HG02759 (cell line): ENCODE measurements around the gene OTOL1.

Source experiments
- ATAC-seq: cut with Tn5 transposase; IDR thresholded peaks from one replicate; pipeline ENCODE4 v1.9.1; 2021; ENCODE audit warnings: mild to moderate bottlenecking, moderate library complexity; ENCODE audit not compliant: unreplicated experiment

Gene OTOL1

GRCh38 chr3:161540594-161540993 lies 44.0 kb downstream of the OTOL1 start:
- ATAC-seq = peak; percentile 66

- no peak for ATAC-seq
Observed at GRCh38 chr3:161545824-161546223, 49.2 kb downstream of the OTOL1 start.

GRCh38 chr3:161548301-161548700 lies 51.7 kb downstream of the OTOL1 start:
- ATAC-seq = no peak

GRCh38 chr3:161549261-161549660 lies 52.7 kb downstream of the OTOL1 start:
- no peak for ATAC-seq

- no peak for ATAC-seq
Observed at GRCh38 chr3:161550491-161551195, 54.0 kb downstream of the OTOL1 start.

- no peak for ATAC-seq
Observed at GRCh38 chr3:161551697-161552096, 55.1 kb downstream of the OTOL1 start.

GRCh38 chr3:161552984-161553560 lies 56.5 kb downstream of the OTOL1 start:
- ATAC-seq = no peak
